ENCODE data around the gene TRIM21.
"Not testable (repeated sequence)": the region's sequence is repeated elsewhere in the genome, so short reads cannot be mapped to it uniquely, and the experiment has no call there.

The TRIM21 gene

DNA sequence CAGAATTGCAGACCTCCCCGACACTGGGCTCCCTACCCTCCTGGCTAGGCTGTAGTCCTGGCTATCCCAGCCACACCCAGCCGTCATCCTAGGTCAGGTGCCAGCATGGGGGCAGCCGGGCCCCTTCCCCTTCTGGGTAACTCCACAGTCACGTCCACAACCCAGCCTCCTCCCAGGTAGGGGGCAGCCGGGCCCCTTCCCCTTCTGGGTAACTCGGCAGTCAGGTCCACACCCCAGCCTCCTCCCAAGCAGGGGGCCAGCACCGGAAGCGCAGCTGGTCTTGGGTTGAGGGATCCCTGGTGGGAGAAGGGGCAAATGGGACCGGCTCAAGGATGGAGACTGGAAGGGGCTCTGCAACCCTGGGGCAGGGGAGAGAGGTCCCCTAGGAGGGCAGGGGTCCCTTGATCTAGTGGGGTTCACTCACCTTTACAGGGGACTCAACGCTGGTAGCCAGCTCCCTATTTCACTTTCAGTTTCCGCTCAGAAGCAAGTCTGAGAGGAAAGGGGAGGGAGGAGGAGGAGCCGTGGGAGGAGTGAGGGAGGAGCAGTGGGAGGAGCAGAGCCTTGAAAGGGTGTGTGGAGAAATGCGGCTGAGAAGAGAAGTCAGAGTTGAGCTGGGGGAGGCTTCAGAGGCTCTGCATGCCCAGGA is at the start of gene TRIM21:
Gene TRIM21, minus strand, starts transcription at position 494 of the 649 bp plus-strand sequence. CDS start 3,293 bp downstream, outside the sequence.
- peak; percentile 38 to 94 (median 54) for DNase-seq
- intact Hi-C loops (cut with DNase I): no loop called here

DNA sequence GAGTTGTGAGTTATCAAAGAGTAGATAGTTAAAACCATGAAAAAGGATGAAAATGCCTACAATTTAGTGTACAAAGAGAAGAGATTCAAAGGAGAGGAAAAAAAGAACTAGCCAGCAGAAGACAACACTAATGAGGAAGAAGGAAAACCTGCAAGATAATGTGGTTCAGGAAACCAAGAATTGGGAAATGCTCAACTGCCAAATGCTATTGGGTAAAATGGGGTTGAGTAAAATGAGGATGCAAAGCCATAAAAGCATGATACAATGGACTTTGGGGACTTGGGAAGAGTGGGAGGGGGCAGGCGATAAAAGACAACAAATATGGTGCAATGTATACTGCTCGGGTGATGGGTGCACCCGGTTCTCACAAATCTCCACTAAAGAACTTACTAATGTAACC is 48.0 kb upstream of the TRIM21 start:
- intact Hi-C loops (cut with DNase I): no loop called here
- DNase-seq: no peak

DNA sequence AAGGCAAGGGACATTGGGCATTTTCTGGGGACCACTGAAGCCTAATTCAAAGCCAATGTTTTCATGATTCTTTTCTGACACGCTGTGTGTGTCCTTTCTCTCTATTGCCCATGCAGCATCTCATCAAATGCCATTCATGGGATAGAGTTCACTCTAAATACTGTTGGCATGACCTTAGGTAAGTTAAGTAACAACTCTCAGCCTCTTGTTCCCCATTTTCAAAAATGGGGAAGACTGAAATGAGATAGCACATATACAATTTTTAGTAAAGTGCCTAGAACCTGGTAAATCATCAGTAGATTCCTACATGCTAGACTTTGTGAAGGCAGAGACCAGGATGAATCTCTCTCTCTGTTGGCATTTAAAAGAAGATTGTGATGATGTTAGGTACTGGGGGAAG is 42.9 kb upstream of the TRIM21 start:
- intact Hi-C loops (cut with DNase I): no loop called here
- DNase-seq: no peak

DNA sequence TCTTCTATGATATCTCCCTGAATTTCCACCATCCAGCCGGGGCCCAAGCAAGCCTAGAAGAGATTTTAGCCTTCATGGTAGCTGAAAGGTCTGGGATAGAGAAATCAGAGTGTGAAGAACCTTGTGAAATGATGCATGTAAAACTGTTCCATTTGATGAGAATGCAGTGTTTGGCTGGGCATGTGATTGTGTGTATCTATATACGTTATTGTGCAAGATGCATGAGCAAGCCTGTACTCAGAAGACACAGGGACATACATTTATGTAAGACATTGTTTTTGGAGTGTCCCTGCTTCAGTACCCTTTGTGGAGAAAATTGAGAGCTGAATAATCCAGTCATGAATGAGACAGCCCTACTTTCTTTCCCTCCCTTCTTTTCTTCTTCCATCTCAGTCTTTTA is 40.4 kb upstream of the TRIM21 start:
- DNase-seq: no peak
- intact Hi-C loops (cut with DNase I): no loop called here

DNA sequence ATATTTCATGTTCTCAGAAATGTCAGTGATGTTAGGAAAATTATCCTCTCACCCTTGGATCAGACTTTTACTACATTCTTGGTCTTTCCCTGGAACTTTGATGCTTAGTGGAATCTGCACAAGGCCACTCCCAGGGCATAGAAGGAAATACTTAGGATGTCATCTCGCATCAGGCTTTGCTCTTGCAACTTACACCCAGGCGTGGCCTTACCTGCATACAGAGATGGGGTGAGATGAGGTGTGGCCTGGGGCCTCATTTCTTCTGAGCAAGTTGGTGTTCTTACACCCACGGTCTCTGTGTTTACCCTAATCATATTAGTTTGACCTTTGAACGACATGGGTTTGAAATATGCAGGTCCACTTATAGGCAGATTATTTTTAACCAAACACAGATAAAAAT is 36.5 kb upstream of the TRIM21 start:
- intact Hi-C loops (cut with DNase I): no loop called here
- DNase-seq: no peak

DNA sequence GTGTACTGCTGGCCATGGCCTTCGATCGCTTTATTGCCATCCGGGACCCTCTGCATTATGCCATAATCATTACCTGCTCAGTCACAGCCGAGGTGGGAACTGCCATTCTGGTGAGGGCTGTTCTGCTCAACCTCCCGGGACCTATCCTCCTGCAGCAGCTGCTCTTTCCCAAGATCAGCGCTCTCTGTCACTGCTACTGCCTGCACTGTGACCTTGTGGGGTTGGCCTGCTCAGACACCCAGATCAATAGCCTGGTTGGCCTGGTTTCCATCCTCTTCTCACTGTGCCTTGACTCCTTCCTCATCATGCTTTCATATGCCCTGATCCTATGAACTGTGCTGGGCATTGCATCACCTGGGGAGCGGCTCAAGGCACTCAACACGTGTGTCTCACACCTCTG is 24.9 kb upstream of the TRIM21 start:
- no peak for DNase-seq
- intact Hi-C loops (cut with DNase I): no loop called here

DNA sequence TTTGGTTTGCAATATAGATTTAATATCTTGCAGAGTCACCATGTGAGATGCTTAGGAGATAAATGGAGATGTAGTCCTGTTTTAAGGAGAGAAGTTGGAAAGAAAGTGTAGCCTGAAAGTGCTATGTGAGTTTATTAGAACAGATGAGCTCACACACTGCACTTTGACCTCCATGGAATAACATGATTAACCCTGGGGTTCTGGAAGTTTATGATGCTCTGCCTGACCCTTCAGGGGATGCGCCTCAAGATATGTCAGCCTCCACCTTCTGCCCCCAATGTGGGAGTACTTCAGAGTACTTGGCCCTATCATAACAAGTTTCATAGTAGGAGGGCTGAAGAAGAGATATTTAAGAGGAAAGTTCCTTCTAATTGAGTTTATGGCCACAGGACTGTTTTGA is 23.3 kb upstream of the TRIM21 start:
- intact Hi-C loops (cut with DNase I): no loop called here

DNA sequence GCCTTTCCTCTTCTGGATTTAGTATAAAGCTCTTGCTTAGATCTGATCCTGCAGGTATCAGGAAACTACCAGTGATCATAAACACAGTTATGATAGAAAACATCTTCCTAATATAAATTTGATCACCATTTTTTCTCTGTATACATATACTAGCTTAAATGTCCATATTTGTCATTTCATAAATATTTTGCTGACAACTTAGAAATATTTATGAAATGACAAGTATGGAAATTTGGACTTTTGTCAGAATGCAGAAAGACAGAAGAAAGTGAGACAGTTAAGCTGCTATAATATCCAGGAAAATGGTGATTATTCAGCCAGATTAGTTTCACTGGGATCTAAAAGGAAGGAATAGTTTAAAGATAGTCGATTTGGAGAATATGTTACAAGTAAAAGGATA is 22.8 kb upstream of the TRIM21 start:
- intact Hi-C loops (cut with DNase I): no loop called here
- DNase-seq: no peak

More for the DNA sequence above, 23.3 kb upstream of the TRIM21 start:
- DNase-seq: no peak

DNA sequence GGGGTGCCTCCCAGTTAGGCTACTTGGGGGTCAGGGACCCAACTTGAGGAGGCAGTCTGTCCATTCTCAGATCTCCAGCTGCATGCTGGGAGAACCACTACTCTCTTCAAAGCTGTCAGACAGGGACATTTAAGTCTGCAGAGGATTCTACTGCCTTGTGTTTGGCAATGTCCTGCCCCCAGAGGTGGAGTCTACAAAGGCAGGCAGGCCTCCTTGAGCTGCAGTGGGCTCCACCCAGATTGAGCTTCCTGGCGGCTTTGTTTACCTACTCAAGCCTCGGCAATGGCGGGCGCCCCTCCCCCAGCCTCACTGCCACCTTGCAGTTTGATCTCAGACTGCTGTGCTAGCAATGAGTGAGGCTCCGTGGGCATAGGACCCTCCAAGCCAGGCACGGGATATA is 12.7 kb upstream of the TRIM21 start:
- intact Hi-C loops (cut with DNase I); DNase-seq: not testable (repeated sequence)

DNA sequence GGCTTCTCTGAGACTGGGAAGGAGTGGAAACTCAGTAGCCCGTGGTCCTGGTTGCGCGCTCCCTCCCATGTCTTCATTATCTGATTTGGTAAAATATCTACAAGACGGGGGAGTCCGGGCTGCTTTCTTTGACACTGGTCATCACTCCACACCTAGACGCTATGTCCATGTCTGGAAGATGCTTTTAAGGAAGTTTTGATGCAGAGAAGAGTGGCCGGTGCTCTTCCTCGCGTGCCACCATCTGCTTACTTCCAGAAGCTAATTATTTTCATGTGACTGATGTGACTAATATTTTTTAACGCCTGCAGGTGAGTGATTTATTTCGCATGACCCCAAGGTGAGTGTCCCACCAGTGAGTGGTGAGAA is 339 bp upstream of the TRIM21 start:
- no peak for DNase-seq
- intact Hi-C loops (cut with DNase I): no loop called here

DNA sequence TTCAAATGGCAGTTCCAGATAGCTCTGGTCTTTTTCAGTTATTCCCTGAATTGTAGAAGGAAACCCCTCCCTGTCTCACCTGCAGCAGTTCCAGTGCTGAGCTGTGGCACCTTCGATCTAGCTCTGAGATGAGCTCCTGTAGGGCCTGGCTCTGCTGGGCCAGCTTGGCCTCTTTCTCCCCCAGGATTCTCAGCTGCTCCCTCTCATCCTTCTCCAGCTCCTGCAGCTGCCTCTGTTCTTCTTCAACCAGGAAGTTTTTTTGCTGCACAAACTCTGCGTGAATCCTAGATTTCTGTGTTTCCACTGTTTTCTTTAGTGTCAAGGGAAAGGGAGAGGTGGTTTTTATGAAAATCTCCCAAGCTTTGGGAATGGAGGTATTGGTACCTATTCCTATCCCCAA is 5.3 kb downstream of the TRIM21 start:
- intact Hi-C loops (cut with DNase I): no loop called here
- DNase-seq: no peak

DNA sequence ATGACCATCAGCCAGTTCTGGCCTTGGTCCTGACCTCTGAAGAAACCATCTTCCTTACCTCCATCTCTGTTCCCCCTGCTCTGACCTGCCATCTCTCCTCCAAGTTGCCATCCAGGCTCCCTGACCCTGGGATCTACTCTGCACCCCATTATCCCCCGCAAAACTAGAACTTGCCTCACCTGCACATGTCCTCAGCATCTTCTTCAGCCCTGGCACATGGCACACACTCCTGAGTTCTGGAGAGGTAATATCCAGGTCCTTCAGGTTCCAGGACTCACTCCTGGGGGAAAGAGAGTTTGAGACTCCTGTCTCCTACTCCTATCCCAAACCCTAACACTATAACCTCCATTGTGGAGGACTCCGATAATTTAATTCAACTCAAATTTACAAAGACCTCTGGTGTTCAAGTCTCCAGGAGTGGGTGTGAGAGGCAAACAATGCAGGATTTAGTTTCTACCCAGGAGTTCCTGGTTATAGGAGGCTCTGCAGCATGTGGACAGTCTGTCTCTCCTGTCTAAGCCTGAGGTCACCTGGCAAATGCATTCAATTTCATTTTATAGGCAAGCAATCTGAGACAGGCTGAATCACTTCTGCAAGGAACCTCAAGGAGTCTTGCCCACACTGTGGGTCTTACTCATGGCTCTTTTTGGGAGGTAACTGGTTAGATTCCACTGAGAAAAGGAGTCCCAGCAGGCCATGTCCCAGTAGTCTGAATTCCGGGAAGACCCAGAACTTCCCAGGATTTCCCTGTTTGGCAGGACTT is 7.3 kb downstream of the TRIM21 start:
- intact Hi-C loops (cut with DNase I): no loop called here
- DNase-seq: no peak

DNA sequence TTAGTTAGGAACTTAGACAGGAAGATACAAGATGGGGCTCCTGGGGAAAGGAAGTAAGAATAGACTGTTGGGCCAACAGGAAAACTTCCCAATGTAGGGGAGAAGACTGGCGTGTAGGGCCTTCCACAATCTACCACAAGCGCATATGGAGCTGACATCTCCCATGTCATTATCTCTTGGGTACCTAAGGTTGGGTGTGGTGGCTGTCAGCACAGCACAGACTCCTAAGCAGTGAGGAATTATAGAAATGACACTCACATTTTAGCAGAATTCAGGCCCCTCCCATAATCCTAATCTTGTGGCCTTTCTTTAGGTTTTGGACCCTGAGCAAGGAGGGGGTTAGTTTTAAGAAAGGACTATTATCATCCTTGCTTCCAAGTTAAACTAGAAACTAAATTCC is 11.6 kb downstream of the TRIM21 start:
- intact Hi-C loops (cut with DNase I): no loop called here

DNA sequence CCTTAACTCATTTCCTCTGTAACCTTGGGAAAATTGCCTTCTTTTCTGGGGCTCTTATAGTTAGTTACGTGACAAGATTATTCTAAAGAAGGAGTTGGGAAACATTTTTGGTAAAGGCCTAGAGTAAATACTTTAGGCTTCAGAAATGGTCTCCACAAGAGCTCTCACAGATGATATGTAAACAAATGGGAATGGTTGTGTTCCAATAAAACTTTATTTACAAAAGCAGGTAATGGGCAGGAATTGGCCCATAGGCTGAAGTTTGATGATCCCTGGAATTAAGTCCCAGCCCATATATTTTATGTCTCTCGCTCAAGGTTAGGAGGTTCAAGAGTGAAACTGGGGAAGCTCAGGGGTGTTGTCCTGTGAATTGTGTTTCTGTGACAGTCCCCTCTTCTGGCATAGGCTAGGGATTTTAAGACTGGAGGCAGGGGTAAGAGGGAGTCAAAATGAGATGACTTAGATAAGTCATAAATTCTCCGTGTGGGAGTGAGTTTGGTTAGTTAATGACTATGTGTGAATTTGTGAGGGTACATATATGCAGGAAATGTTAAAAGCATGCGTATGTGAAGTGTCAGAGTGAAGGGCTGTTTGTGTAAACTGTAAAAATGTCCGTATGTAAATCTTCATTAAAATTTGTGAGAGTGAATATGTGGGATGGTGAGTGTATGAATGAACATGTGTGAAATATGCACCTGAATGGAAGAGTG is 17.9 kb downstream of the TRIM21 start:
- no peak for DNase-seq
- intact Hi-C loops (cut with DNase I): no loop called here

More for the DNA sequence above, 11.6 kb downstream of the TRIM21 start:
- DNase-seq: no peak

DNA sequence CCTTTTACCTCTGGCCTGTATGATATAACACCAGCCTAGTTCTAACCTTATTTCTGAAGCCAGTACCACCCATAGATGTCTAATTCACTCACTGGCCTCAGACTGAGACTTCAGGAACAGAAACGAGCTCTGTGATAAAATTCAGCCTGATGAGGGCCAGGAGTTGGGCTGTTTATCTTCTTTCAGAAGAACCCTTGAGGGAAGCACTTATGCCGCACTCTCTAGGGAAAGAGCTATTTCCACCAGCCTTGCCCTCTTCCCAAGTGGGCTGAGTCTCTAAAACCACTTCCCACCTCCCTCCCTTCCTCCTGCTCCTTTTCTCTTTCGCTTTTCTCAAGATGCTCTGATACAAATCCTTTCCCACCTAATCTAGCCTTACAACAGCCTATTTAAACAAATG is 23.3 kb downstream of the TRIM21 start:
- intact Hi-C loops (cut with DNase I): no loop called here
- no peak for DNase-seq

DNA sequence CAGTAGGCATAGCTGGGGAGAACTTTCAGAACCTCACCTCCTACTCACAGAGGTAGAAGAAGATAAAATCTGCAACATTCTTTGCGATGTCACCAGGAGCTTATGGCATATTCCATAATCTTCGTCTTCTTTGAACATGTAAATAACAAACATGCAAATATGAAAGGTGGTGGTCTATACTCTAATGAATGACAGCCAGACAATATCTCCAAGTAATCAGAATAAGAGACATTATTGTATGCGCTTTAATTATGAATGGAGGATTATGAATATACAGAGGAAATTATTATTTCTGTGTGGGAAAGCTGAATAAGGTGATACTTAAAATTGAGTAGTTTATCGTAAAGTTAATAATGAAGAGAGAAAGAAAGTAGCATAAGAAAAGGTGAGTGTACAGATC is 25.2 kb downstream of the TRIM21 start, which contains the start of gene OR52B4:
Gene OR52B4, minus strand, starts transcription at position 101 of the 400 bp plus-strand sequence. Its CDS starts 91 bp downstream, at position 10.
- DNase-seq: no peak
- intact Hi-C loops (cut with DNase I): no loop called here

DNA sequence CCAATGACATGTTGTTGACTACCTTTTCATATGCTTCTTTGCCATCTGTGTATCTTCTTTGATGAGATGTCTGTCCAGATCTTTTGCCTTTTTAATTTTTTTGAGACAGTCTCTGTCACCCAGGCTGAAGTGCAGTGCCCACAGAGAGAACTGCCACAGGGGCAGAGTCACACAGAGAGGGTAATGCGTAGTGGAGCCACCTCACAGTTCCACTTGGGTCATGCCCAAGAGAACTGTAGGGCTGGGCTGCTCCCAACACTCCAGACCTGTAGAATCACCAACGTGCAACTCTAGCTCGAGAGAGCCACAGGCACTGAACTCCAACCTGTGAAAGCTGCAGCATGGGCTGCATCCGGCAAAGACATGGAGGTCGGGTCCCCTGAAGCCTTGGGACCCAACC is 45.4 kb downstream of the TRIM21 start:
- DNase-seq; intact Hi-C loops (cut with DNase I): not testable (repeated sequence)

DNA sequence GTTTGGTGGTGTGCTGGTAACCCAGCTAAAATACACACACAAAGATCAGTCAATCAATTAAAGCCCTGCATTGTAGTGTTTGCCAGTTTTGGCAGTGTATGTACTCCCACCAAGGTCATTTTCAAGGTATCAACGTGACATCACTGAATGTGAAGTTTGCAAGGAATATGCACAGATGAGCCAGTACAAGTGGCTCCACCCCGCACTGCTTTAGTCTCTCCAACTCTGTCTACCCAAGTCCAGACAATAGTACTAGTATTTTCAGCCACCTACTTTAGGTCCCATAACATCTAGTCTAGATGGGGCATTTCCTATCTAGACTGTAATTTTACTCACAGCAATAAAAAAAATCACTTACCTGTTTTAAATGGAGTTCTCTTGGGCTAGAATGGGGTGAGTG is 48.1 kb downstream of the TRIM21 start:
- intact Hi-C loops (cut with DNase I); DNase-seq: not testable (repeated sequence)
